Peyer's patch (tissue), 4 donors: ENCODE measurements around the gene TMEM176A.

Experiments
- CTCF ChIP-seq, 6 experiments: fragments of 450-650 bp in 4 of 6; fragments of 200-600 bp in 2 of 6; sonication (generic) in 1 of 6; IDR thresholded peaks; one replicate each; pipeline ENCODE4 v1.5.1; 2017 to 2019; ENCODE audit warnings: antibody characterized with exemption in 6 of 6, mild to moderate bottlenecking in 3 of 6, moderate library complexity in 1 of 6
- POLR2A ChIP-seq, 2 donors: fragments of 450-650 bp; IDR thresholded peaks; one replicate each; pipeline ENCODE4 v1.5.1; 2017; ENCODE audit warnings: antibody characterized with exemption in 2 of 2, mild to moderate bottlenecking in 2 of 2, moderate library complexity in 2 of 2

DNA sequence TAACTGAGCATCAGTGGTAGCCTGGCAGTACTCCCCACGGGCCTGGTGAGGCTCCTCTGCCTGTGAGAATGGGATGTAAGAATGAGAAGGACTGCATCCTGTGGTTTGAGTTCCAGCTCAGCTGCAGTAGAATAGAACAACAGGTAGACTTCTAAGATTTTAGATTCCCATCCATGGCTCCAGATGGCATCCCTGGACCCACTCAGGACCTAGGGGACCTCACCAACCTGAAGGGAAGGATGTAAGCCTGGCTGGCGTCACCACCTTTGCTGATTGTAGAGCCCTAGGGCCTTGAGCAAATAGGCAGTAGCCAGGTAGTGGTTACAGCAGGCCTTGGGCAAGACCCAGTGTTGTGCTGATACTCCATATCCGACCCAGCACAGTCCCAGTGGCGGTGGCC, 42.1 kb downstream of the TMEM176A start:
- TF ChIP-seq CTCF (IDR thresholded peaks at IDR 0.05) (no peak), POLR2A (IDR thresholded peaks at IDR 0.05) (no peak)
